HG03139 (cell line): ENCODE data around the gene FRS2.

ENCODE experiments used
- ATAC-seq: cut with Tn5 transposase; IDR thresholded peaks from one replicate; pipeline ENCODE4 v1.9.1; 2021; ENCODE audit not compliant: unreplicated experiment

The FRS2 gene

GRCh38 chr12:69500631-69501030 lies 30.4 kb downstream of the FRS2 start:
- no peak for ATAC-seq

- no peak for ATAC-seq
Measured at GRCh38 chr12:69501154-69501895, 31.1 kb downstream of the FRS2 start.

- no peak for ATAC-seq
Measured at GRCh38 chr12:69502345-69503081, 32.3 kb downstream of the FRS2 start.

- no peak for ATAC-seq
Measured at GRCh38 chr12:69508091-69508490, 37.9 kb downstream of the FRS2 start.

- ATAC-seq: no peak
Measured at GRCh38 chr12:69508621-69509020, 38.4 kb downstream of the FRS2 start.

- ATAC-seq: no peak
Measured at GRCh38 chr12:69509308-69509736, 39.1 kb downstream of the FRS2 start.

- no peak for ATAC-seq
Measured at GRCh38 chr12:69509904-69510827, 40.0 kb downstream of the FRS2 start.

GRCh38 chr12:69511016-69511415 lies 40.8 kb downstream of the FRS2 start:
- ATAC-seq: no peak

- ATAC-seq: no peak
Measured at GRCh38 chr12:69511469-69512267, 41.5 kb downstream of the FRS2 start.

- ATAC-seq: no peak
Measured at GRCh38 chr12:69512820-69513219, 42.6 kb downstream of the FRS2 start.

GRCh38 chr12:69513297-69513696 lies 43.1 kb downstream of the FRS2 start:
- no peak for ATAC-seq

- ATAC-seq: no peak
Measured at GRCh38 chr12:69514111-69514510, 43.9 kb downstream of the FRS2 start.

- no peak for ATAC-seq
Measured at GRCh38 chr12:69514845-69515244, 44.7 kb downstream of the FRS2 start.

- ATAC-seq: no peak
Measured at GRCh38 chr12:69515394-69515930, 45.3 kb downstream of the FRS2 start.

- ATAC-seq: no peak
Measured at GRCh38 chr12:69516950-69517349, 46.8 kb downstream of the FRS2 start.

GRCh38 chr12:69517406-69517805 lies 47.2 kb downstream of the FRS2 start:
- ATAC-seq: no peak

GRCh38 chr12:69519871-69520270 lies 49.7 kb downstream of the FRS2 start:
- no peak for ATAC-seq

GRCh38 chr12:69523433-69524330 lies 53.5 kb downstream of the FRS2 start:
- ATAC-seq: no peak

GRCh38 chr12:69524331-69524630 lies 54.1 kb downstream of the FRS2 start:
- ATAC-seq: no peak
